GM12878 (cell line): ENCODE results near the gene MYBL2. TPM values are rescaled to one million over a fixed set of nuclear protein-coding genes. Genes with fewer than 3 reads are reported as not detected.

Source experiments
- ATAC-seq: fragments of 200-7000 bp; cut with Tn5 transposase; 3 replicates; pipeline ENCODE4 v1.9.1; 2020; ENCODE audit warnings: mild to moderate bottlenecking, moderate library complexity
- BruUV-seq: library from RNA; stranded (reverse); fragments of 400-500 nt; replicated peaks from 2 replicates; lab custom pipeline; 2021; lab: Mats Ljungman, UMichigan
- CTCF ChIA-PET: fragments of 300-600 bp; sonication (Branson Sonifier 250); formaldehyde crosslinking; extraction: SDS; loops from one replicate; lab custom pipeline; 2021; ENCODE audit warnings: inconsistent platforms; lab: Yijun Ruan, JAX
- POLR2A ChIA-PET: fragments of 350-600 bp; formaldehyde crosslinking; extraction: SDS; loops from one replicate; lab custom pipeline; 2021; ENCODE audit warnings: inconsistent platforms; lab: Charles Lee
- RAD21 ChIA-PET: fragments of 300-600 bp; sonication (Branson Sonifier 250); formaldehyde crosslinking; loops from one replicate; lab custom pipeline; 2023; ENCODE audit warnings: antibody characterized with exemption; ENCODE audit not compliant: unreplicated experiment; lab: Charles Lee
- SMC1A ChIA-PET: fragments of 300-600 bp; sonication (Branson Sonifier 250); formaldehyde crosslinking; loops from one replicate; lab custom pipeline; 2023; ENCODE audit not compliant: unreplicated experiment, uncharacterized antibody; lab: Charles Lee
- DNase-seq: peaks from one replicate; pipeline ENCODE4 v3.0.0-alpha.2; 2011; ENCODE audit warnings: low read depth, low spot score
- FAIRE-seq: peaks from 3 replicates; lab custom pipeline; 2011; peaks lifted over from hg19 to GRCh38; lab: Jason Lieb, UNC
- H2AFZ ChIP-seq: 2 replicates; pipeline ENCODE4 v1.6.0; 2011; ENCODE audit warnings: low read depth, low read length, control low read depth; ENCODE audit not compliant: control insufficient read depth
- H3K27ac ChIP-seq: 2 replicates; pipeline ENCODE4 v1.5.1; 2011; ENCODE audit warnings: control low read depth; ENCODE audit not compliant: control insufficient read depth, insufficient read depth
- H3K27me3 ChIP-seq, 2 experiments: replicated peaks in 1 of 2; 2 replicates each; pipeline versions ENCODE4 v1.6.0 to v1.6.1; 2011; ENCODE audit warnings: low read length in 1 of 2; ENCODE audit not compliant: control insufficient read depth in 2 of 2, insufficient read depth in 2 of 2
- H3K36me3 ChIP-seq, 2 experiments: 2 replicates each; pipeline ENCODE4 v1.5.1; 2011; ENCODE audit warnings: low read length in 1 of 2; ENCODE audit not compliant: control insufficient read depth in 2 of 2, insufficient read depth in 2 of 2
- H3K4me1 ChIP-seq: 2 replicates; pipeline ENCODE4 v1.6.1; 2011; ENCODE audit warnings: mild to moderate bottlenecking, low read length, moderate library complexity, mixed read lengths; ENCODE audit not compliant: control insufficient read depth, insufficient read depth
- H3K4me2 ChIP-seq: 2 replicates; pipeline ENCODE4 v1.6.0; 2011; ENCODE audit warnings: control low read depth; ENCODE audit not compliant: control insufficient read depth, insufficient read depth
- H3K4me3 ChIP-seq: fragments of 200-600 bp; sonication (generic); 2 replicates; pipeline ENCODE4 v1.5.1; 2016
- H3K79me2 ChIP-seq: 2 replicates; pipeline ENCODE4 v1.6.0; 2011; ENCODE audit warnings: low read length; ENCODE audit not compliant: control insufficient read depth, insufficient read depth
- H3K9ac ChIP-seq: 2 replicates; pipeline ENCODE4 v1.8.0; 2011; ENCODE audit warnings: low read length, control low read depth, mixed read lengths; ENCODE audit not compliant: control insufficient read depth, insufficient read depth
- H3K9me3 ChIP-seq: replicated peaks from 3 replicates; pipeline ENCODE4 v1.5.1; 2011; ENCODE audit warnings: mild to moderate bottlenecking, low read length; ENCODE audit not compliant: control insufficient read depth, insufficient read depth
- H4K20me1 ChIP-seq: 2 replicates; pipeline ENCODE4 v1.6.0; 2011; ENCODE audit not compliant: control insufficient read depth, insufficient read depth
- BHLHE40 ChIP-seq, 2 experiments: fragments of 450-650 bp in 1 of 2; IDR thresholded peaks; 2 replicates each; pipeline ENCODE4 v1.6.1; 2011 to 2017; ENCODE audit warnings: low read depth in 2 of 2, borderline replicate concordance in 1 of 2, improper control_type of control experiment in 1 of 2, low read length in 1 of 2, mild to moderate bottlenecking in 1 of 2
- CBX5 ChIP-seq: sonication (generic); IDR thresholded peaks from 2 replicates; pipeline ENCODE4 v1.6.1; 2016; ENCODE audit warnings: low read depth, moderate library complexity, mild to moderate bottlenecking, inconsistent platforms
- EP300 ChIP-seq, 2 experiments: fragments of 150-350 bp in 1 of 2; IDR thresholded peaks; 2 replicates each; pipeline ENCODE4 v1.6.1; 2011 to 2012; ENCODE audit warnings: low read depth in 2 of 2, low read length in 2 of 2, borderline replicate concordance in 1 of 2, improper control_type of control experiment in 1 of 2, inconsistent platforms in 1 of 2; ENCODE audit not compliant: control insufficient read depth in 1 of 2
- ETV6 ChIP-seq, 2 experiments: fragments of 450-650 bp in 1 of 2; IDR thresholded peaks in 1 of 2; conservative IDR thresholded peaks in 1 of 2; 2 replicates each; pipeline ENCODE4 v1.6.1; 2014; ENCODE audit warnings: antibody characterized with exemption in 1 of 2, borderline replicate concordance in 1 of 2, low read depth in 1 of 2, mild to moderate bottlenecking in 1 of 2, moderate library complexity in 1 of 2
- JUNB ChIP-seq: IDR thresholded peaks from 2 replicates; pipeline ENCODE4 v1.6.1; 2016; ENCODE audit warnings: antibody characterized with exemption, mild to moderate bottlenecking
- MTA3 ChIP-seq: IDR thresholded peaks from 2 replicates; pipeline ENCODE4 v1.6.1; 2012; ENCODE audit warnings: low read length, inconsistent platforms, borderline replicate concordance
- MXI1 ChIP-seq: fragments of 150-350 bp; IDR thresholded peaks from 2 replicates; pipeline ENCODE4 v1.6.1; 2011; ENCODE audit warnings: low read depth, mild to moderate bottlenecking, inconsistent platforms, low read length, improper control_type of control experiment
- MYC ChIP-seq: IDR thresholded peaks from 2 replicates; pipeline ENCODE4 v1.6.1; 2011; ENCODE audit warnings: mild to moderate bottlenecking, low read length, moderate library complexity, inconsistent platforms; ENCODE audit not compliant: insufficient read depth, insufficient replicate concordance, insufficient read length, severe bottlenecking
- POLR2AphosphoS5 ChIP-seq: IDR thresholded peaks from 2 replicates; pipeline ENCODE4 v1.6.1; 2011; ENCODE audit warnings: mild to moderate bottlenecking, low read length, inconsistent platforms
- RBBP5 ChIP-seq: fragments of 200-600 bp; sonication (generic); conservative IDR thresholded peaks from 2 replicates; pipeline ENCODE4 v1.6.1; 2016
- RFX5 ChIP-seq: IDR thresholded peaks from 2 replicates; pipeline ENCODE4 v1.6.1; 2011; ENCODE audit warnings: low read depth, low read length, improper control_type of control experiment
- SPI1 ChIP-seq: IDR thresholded peaks from 2 replicates; pipeline ENCODE4 v1.6.1; 2011; ENCODE audit warnings: low read depth, mild to moderate bottlenecking, low read length, moderate library complexity, borderline replicate concordance; ENCODE audit not compliant: insufficient read depth
- YY1 ChIP-seq: IDR thresholded peaks from 2 replicates; pipeline ENCODE4 v1.6.1; 2011; ENCODE audit warnings: low read depth, mild to moderate bottlenecking, low read length
- ZBED1 ChIP-seq: IDR thresholded peaks from 2 replicates; pipeline ENCODE4 v1.6.1; 2016; ENCODE audit warnings: borderline replicate concordance
- WGBS: methylation state at CpG from one replicate; pipeline ENCODE4 v1.1.6; 2016; ENCODE audit warnings: low lambda C conversion rate; ENCODE audit not compliant: insufficient replicate concordance, insufficient coverage; ENCODE audit errors: missing lambda C conversion rate; 5-methylcytosine and 5-hydroxymethylcytosine counted together
- in situ Hi-C: fragments of 300-500 bp; cut with MboI; formaldehyde crosslinking; loops from 9 replicates; pipeline ENCODE4 v1.14.3; 2018; ENCODE audit warnings: mixed read lengths
- intact Hi-C: fragments of 100-400 bp; cut with micrococcal nuclease; formaldehyde crosslinking; loops from one replicate; pipeline ENCODE4 v1.14.2; 2022; ENCODE audit not compliant: unreplicated experiment
- polyA plus RNA-seq, 11 experiments: library from polyadenylated mRNA; depleted of rRNA in 4 of 11; unstranded in 6 of 11; stranded (reverse) in 5 of 11; fragments of >200 nt; fragmentation: Nextera tagmentation in 4 of 11; fragmentation: Illumina TruSeq in 1 of 11; extraction: Ambion mirVana in 4 of 11; extraction: Trizol in 1 of 11; gene quantifications; 1 replicate in 1 of 11; 2 replicates in 10 of 11; pipeline versions ENCODE4 v1.2.1 to v1.2.3, GENCODE V29; 2011 to 2016; ENCODE audit warnings: inconsistent platforms in 2 of 11, missing spikeins in 2 of 11, low read depth in 1 of 11
- total RNA-seq, 4 experiments: library from RNA; depleted of rRNA in 3 of 4; stranded (reverse); fragments of >200 nt in 3 of 4; fragmentation: Illumina TruSeq in 1 of 4; extraction: Trizol in 1 of 4; gene quantifications; 2 replicates each; pipeline versions ENCODE4 v1.2.1 to v1.2.3, GENCODE V29; 2013 to 2021
- TF ChIP-seq, protein P1 (sequence below): IDR thresholded peaks from 2 replicates; pipeline ENCODE4 v1.6.1; 2011; ENCODE audit warnings: borderline replicate concordance, low read depth, mild to moderate bottlenecking, moderate library complexity, low read length; ENCODE audit not compliant: insufficient read depth, poor library complexity, severe bottlenecking
- TF ChIP-seq, protein P2 (sequence below): IDR thresholded peaks from 2 replicates; pipeline ENCODE4 v1.6.1; 2011; ENCODE audit warnings: low read depth, mild to moderate bottlenecking, low read length, moderate library complexity, borderline replicate concordance; ENCODE audit errors: extremely low read depth
- TF ChIP-seq, protein P3 (sequence below): fragments of 450-650 bp; formaldehyde crosslinking; IDR thresholded peaks from 2 replicates; pipeline ENCODE4 v1.4.0; 2020; ENCODE audit warnings: mild to moderate bottlenecking, moderate library complexity

MYBL2 gene
- total and polyA plus RNA-seq, 10 of the 15 experiments (the other 5 are each of a cell fraction or from before 2014, with no cell fraction given) = 4.5 to 213 (median 74.2) TPM

DNA sequence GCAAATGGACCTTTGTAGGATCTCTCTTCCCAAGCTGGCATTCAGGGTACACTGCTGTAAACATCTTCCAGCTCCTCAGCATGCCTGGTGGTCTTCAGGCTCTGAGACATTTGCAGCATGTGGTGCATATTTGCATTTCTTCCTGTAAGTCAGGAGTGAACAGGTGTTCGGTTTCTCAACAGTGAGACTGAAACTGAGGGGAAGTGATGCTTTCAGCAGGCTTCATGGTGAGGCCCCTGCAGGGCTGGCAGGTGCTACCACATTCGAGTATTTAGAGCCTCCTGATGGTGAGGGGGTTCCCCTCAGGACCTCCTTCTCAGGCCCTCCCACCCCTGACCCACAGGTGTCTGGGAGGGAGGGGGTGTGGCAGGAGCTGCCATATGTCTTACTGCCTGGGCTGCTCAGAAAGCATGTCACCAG lies 15.1 kb downstream of the MYBL2 start:
- Histone ChIP-seq H3K4me3 (peak overlapping the region; percentile 68), H3K4me1 (peaks cover 32% of the 10 kb centered on the region), H4K20me1 (no peaks in the 10 kb centered on the region), H3K27me3 (no peaks in the 10 kb centered on the region), H3K27ac (peak overlapping the region; percentile 89), H3K9me3 (no peaks in the 10 kb centered on the region), H2AFZ (peak overlapping the region; percentile 66), H3K9ac (peak overlapping the region; percentile 71), H3K36me3 (peaks cover 7 to 14% of the 10 kb centered on the region in 2 experiments; a peak in 3 of 4 replicates), H3K4me2 (peak overlapping the region; percentile 90), H3K79me2 (peaks cover 20% of the 10 kb centered on the region)
- 2% methylated on average over 2 of the region's 2 CpGs for WGBS
- BruUV-seq = no TSS peak
- in situ Hi-C loops (no loop called here), intact Hi-C loops (loop anchor here (5.0 kb wide), 2 partner anchors 225 to 400 kb away; partner anchors contain the start of gene SRSF6)
- peak; percentile 89 for DNase-seq
- ChIA-PET CTCF (interaction anchor here (0.9 to 4.5 kb wide), 12 partner anchors 11 to 412 kb away, joined by 3 to 32 read pairs (median 4); partner anchors contain the start of gene SRSF6), SMC1A (interaction anchor here (0.7 to 1.7 kb wide), 11 partner anchors 12 to 400 kb away, joined by 3 to 8 read pairs (median 4); no protein-coding TSS in a partner anchor), RAD21 (interaction anchor here (1.0 to 2.7 kb wide), 11 partner anchors 10 to 508 kb away, joined by 3 to 11 read pairs (median 5); partner anchors contain the start of gene IFT52), POLR2A (interaction anchor here (0.5 to 1.7 kb wide), 5 partner anchors 12 to 129 kb away, joined by 3 to 7 read pairs (median 4); no protein-coding TSS in a partner anchor)
- FAIRE-seq = peak; percentile 98
- peak; percentile 92 for ATAC-seq
- peak; percentile 63; the same call in 1 of the 2 replicates for TF ChIP-seq POLR2AphosphoS5
- TF ChIP-seq MTA3 = no peak; the same call in 1 of the 2 replicates
- TF ChIP-seq MXI1 = peak; percentile 73
- TF ChIP-seq, protein P1, sequence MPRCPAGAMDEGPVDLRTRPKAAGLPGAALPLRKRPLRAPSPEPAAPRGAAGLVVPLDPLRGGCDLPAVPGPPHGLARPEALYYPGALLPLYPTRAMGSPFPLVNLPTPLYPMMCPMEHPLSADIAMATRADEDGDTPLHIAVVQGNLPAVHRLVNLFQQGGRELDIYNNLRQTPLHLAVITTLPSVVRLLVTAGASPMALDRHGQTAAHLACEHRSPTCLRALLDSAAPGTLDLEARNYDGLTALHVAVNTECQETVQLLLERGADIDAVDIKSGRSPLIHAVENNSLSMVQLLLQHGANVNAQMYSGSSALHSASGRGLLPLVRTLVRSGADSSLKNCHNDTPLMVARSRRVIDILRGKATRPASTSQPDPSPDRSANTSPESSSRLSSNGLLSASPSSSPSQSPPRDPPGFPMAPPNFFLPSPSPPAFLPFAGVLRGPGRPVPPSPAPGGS = peak; percentile 67
- TF ChIP-seq YY1 = 0 out of 2 replicates have a peak, but pooled peaks have one; percentile 40
- TF ChIP-seq RBBP5 = no peak
- TF ChIP-seq, protein P2, sequence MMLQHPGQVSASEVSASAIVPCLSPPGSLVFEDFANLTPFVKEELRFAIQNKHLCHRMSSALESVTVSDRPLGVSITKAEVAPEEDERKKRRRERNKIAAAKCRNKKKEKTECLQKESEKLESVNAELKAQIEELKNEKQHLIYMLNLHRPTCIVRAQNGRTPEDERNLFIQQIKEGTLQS = no peak
- TF ChIP-seq SPI1 = peak; percentile 92
- peak; percentile 12; the same call in 1 of the 2 replicates for TF ChIP-seq JUNB
- peak; percentile 89; the same call in 1 of the 2 replicates for TF ChIP-seq ZBED1
- TF ChIP-seq ETV6 (conservative IDR thresholded peaks at IDR 0.05 in 1 of 2, IDR thresholded peaks at IDR 0.05 in 1 of 2; ENCODE audit: borderline replicate concordance in 1 of 2, low read depth in 1 of 2) = peak in 1 of 2 experiments; percentile 65; a peak in 1 of 4 replicates
- TF ChIP-seq, protein P3, sequence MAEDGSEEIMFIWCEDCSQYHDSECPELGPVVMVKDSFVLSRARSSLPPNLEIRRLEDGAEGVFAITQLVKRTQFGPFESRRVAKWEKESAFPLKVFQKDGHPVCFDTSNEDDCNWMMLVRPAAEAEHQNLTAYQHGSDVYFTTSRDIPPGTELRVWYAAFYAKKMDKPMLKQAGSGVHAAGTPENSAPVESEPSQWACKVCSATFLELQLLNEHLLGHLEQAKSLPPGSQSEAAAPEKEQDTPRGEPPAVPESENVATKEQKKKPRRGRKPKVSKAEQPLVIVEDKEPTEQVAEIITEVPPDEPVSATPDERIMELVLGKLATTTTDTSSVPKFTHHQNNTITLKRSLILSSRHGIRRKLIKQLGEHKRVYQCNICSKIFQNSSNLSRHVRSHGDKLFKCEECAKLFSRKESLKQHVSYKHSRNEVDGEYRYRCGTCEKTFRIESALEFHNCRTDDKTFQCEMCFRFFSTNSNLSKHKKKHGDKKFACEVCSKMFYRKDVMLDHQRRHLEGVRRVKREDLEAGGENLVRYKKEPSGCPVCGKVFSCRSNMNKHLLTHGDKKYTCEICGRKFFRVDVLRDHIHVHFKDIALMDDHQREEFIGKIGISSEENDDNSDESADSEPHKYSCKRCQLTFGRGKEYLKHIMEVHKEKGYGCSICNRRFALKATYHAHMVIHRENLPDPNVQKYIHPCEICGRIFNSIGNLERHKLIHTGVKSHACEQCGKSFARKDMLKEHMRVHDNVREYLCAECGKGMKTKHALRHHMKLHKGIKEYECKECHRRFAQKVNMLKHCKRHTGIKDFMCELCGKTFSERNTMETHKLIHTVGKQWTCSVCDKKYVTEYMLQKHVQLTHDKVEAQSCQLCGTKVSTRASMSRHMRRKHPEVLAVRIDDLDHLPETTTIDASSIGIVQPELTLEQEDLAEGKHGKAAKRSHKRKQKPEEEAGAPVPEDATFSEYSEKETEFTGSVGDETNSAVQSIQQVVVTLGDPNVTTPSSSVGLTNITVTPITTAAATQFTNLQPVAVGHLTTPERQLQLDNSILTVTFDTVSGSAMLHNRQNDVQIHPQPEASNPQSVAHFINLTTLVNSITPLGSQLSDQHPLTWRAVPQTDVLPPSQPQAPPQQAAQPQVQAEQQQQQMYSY (CRISPR knock-in tag) = no peak
- TF ChIP-seq CBX5 = no peak
- no peak for TF ChIP-seq RFX5
- TF ChIP-seq EP300 (IDR thresholded peaks at IDR 0.05; ENCODE audit: borderline replicate concordance in 1 of 2, control insufficient read depth in 1 of 2, low read depth in 2 of 2, low read length in 2 of 2) = peak; percentile 81 to 93; a peak in 3 of 4 replicates
- peak; percentile 88 to 91 for TF ChIP-seq BHLHE40 (IDR thresholded peaks at IDR 0.05; ENCODE audit: borderline replicate concordance in 1 of 2, low read depth in 2 of 2, low read length in 1 of 2)
- TF ChIP-seq MYC = no peak
